GM21390 (cell line): Measurements from ENCODE around the gene PAK6.

ENCODE experiments used
- ATAC-seq: cut with Tn5 transposase; IDR thresholded peaks from one replicate; pipeline ENCODE4 v1.9.1; 2021; ENCODE audit not compliant: unreplicated experiment

PAK6 gene

GRCh38 chr15:40238532-40239403 is at the start of gene PAK6:
Gene PAK6, plus strand, starts transcription at chr15:40239063. Its CDS starts 25,723 bp downstream, at chr15:40264786.
- ATAC-seq: no peak

DNA sequence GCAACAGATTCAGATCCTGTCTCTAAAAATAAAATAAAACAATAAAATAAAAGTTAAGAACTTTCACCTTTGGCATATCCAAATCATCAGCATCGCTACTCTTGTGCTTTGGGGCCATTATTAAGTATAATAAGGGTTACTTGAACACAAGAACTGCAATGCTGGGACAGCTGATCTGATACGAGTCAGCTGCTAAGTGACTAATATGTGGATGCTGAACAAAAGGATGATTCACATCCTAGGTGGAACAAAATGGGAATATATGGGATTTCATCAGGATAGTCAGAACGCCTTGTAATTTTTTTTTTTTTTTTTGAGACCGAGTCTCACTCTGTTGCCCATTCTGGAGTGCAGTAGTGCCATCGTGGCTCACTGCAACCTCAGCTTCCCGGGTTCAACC is 48.3 kb upstream of the PAK6 start:
- ATAC-seq: no peak

GRCh38 chr15:40192942-40193341 is 45.9 kb upstream of the PAK6 start:
- no peak for ATAC-seq

- no peak for ATAC-seq
Measured at GRCh38 chr15:40197434-40197833, 41.4 kb upstream of the PAK6 start.

GRCh38 chr15:40198355-40199085 is 40.3 kb upstream of the PAK6 start:
- ATAC-seq: no peak

DNA sequence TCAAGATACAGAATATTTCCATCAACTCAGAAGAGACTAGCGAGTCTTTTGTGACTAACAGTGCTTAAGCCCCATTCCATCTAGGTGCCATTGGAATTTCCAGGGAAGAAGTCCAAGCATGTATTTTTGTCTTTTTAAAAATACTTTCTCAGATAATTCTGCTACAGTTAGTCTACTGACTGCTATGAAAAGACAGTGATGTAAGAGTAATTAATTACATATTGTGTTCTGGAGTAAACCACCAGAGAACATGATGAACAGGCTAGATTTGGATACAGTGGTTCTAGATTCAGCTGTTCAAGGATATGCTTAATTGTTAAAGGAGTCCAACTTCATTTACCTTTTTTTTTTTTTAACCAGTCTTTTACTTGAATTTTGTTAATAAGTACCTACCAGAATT is 34.8 kb upstream of the PAK6 start:
- no peak for ATAC-seq

- ATAC-seq: peak; percentile 51
Measured at GRCh38 chr15:40217166-40217824, 21.6 kb upstream of the PAK6 start.

DNA sequence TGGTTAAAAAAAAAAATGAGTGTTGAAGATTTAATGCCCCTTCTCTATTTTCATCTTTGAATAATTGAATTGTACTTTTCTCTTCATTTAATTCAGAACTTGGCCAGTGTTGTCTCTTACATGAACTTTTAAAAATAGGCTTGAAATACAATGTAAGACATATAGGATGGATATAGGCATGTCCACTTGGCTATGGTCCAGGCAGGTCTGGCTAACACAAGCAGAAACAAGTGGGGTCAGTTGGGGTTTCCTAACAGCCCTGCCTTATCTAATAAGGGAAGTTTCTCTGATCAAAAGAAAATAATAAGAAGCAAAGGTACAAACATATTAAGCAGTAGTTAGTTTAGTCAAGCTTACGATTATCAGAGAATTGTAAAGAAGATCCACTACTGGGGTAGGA is 19.1 kb upstream of the PAK6 start:
- ATAC-seq: no peak

- ATAC-seq: no peak
Measured at GRCh38 chr15:40222131-40222530, 16.7 kb upstream of the PAK6 start.

DNA sequence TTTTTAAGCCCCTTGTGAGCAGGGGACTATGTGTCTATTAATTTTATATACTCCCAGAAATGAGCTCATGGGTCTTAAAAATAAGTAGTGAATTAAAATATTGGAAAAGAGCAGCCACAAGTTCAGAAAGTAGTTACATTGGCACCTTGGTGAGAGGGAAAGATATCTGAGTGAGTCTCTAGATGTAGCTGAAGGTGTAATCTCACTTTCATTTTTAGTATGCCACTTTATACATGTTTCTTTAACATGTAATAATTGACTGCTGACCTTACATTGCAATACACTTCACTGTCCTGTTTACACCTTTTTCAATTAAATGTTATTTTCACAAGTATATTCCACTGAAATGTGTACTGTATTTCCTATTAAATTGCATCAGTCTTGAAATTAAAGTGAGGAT is 12.1 kb upstream of the PAK6 start:
- no peak for ATAC-seq

DNA sequence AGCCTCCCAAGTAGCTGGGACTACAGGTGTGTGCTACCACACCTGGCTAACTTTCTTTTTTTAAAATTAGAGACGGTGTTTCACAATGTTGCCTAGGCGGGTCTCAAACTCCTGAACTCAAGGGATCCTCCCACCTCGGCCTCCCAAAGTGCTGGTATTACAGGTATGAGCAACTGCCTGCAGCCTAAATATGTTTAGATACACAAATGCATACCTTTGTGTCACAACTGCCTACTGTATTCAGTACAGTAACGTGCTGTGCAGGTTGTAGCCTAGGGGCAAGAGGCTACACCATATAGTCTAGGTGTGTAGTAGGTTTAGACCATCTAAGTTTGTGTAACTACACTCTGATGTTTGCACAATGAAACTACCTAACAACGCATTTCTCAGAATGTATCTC is 9.5 kb upstream of the PAK6 start:
- ATAC-seq: no peak

DNA sequence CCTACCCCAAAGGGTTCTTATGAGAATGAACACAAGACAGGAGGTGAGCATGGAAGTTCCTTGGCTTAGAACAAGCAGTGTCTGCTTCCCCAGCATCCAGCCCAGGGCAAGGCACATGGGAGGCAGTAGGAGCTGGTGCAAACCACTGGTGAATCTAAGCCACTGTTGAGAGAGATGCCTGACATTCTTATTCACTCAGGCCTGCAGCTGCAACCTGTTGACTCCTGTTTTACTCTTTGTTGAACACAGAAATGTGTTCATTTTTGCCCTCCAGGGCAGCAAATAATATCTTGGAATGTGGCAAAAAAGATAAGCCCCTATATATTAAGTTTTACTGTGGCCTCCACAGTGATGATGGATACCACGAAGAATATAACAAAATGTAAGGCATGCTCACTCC is 8.9 kb upstream of the PAK6 start:
- no peak for ATAC-seq

GRCh38 chr15:40232625-40233070 is 6.2 kb upstream of the PAK6 start:
- no peak for ATAC-seq

DNA sequence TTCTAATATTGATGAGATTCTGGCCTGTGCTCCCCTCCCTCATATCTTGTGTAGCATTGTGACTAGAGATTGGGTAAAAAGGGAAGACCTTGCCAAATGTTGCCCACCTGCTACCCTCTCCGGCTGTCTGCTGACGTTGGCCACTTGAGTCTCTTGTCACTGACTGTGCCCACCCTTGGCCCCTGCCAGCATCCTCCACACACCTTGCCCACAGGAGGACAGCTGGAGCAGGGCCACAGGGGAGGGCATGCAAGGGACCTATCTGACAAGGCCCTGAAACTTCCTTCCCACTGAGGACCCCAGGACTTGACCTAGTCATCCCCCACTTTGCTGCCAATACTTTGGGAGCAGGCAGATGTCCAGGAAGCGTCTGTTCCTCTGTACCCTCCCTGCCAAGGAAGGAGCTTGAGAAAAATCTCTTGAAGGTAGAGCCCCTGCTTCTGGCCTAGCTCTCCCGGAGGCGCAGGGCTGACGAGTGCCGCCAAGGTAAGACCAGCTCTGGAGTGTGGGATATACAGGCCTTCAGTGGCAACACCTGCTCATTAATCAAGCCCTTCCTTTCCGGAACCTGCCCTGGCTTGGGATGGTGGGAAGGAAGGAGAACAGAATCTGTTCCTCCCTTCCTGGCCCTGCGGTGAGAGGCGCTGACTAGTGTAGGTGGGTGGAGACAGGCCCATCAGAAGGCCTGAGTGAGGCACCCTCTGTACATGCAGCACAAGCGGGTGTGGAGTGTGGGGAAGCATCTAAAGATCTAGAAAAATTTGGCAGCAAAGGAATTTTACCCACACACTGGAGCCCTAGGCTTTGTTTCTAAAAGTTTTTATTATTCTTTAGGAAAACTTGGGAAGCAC is 4.9 kb upstream of the PAK6 start:
- ATAC-seq: no peak

GRCh38 chr15:40234783-40235182 is 4.1 kb upstream of the PAK6 start:
- no peak for ATAC-seq

DNA sequence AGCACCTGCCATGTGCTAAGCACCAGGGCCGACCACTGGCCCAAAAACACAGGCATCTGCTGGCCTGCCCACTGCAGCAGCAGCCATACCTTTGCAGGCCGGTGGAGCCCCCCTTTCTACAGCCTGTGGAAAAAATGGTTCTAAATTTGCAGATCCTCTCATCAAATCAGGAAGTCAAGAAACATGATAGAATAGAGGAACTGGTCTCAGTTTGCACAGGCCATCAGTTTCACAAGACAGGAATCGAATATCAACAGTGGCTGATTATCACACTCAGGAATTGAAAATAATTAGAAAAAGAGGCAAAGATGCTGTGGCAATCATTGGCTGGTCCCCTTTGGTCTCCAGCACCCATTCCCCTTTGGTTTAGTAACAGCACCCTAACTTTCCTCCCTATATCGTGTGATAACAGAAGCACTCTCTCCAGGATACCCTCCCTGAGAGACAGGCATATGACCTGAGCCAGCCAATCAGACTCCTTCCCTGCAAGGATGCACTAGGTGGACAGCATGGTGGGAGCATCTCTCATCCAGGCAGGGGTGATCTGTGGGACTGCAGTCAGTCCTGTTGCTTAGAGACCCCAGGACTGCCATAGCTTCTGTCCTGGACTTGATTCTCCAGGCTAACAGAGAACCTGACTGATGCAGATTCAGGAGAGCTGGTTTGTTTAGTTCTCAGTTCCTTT is 3.5 kb upstream of the PAK6 start:
- ATAC-seq: no peak

GRCh38 chr15:40239404-40239692 is 485 bp downstream of the PAK6 start:
- no peak for ATAC-seq

GRCh38 chr15:40239693-40240618 is 1.1 kb downstream of the PAK6 start:
- ATAC-seq: no peak

DNA sequence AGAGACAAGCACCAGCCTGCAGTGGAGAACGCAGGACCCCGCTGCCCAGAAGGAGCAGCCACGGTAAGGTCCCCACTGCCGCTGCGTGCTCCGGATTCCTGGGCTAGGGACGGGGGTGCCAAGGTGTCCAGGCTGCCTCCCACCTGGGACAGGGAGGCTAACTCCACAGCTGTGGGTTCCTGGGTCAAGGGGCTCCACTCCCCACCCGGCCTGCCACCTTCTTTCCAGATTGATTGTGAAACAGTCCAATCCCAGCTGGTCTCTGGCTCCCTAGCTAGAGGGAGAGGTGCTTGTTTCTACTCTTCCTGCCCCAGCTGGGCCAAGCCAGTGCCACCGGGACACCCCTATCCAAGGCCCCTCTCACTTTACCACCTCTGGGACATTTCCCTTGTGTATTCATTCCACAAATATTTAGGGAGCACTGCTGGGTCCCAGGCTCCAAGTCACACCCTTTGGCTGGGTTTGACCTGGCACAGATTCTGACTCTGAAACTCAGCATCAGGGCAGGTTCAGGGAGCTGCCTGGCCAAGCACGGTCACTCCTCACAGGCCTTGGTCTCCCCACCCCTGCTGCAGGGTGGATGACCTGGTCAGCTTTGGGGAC is 1.9 kb downstream of the PAK6 start:
- ATAC-seq: no peak
